ENCODE results near the gene MYBBP1A. TPM values are rescaled to one million over a fixed set of nuclear protein-coding genes. Genes with fewer than 3 reads are reported as not detected.
A peak's percentile ranks its signal among the peaks of the same experiment; 100 is the strongest.
"Not testable (repeated sequence)": the region's sequence is repeated elsewhere in the genome, so short reads cannot be mapped to it uniquely, and the experiment has no call there.

MYBBP1A gene
- total RNA-seq (10 to 100 TPM; 20.5 to 23.3 TPM), polyA plus RNA-seq (10 to 100 TPM; 12.2 to 19.6 TPM)

GRCh38 chr17:4554997-4555799 is at the start of gene MYBBP1A:
Gene MYBBP1A (minus strand): TSS chr17:4555384. CDS start chr17:4555324, 60 bp downstream.
- under 1% methylated on average over 69 of the region's 69 CpGs for WGBS
- Histone ChIP-seq H3K9ac (ENCODE audit: low read depth in 1 of 2, low read length in 2 of 2) (peak within 1 kb of the TSS; percentile 60 to 72), H3K27ac (ENCODE audit: low read depth in 1 of 2, low read length in 2 of 2) (peak within 1 kb of the TSS; percentile 32 to 65), H3K4me3 (ENCODE audit: low read depth in 1 of 3, low read length in 3 of 3) (peak within 1 kb of the TSS; percentile 83 to 97 (median 91)), H3K36me3 (ENCODE audit: control insufficient read depth in 4 of 4, insufficient read depth in 3 of 4, low read depth in 1 of 4, low read length in 3 of 4) (peaks cover 5 to 28% (median 20%) of the 10 kb centered on the region in 4 donors), H3K9me3 (ENCODE audit: control insufficient read depth in 4 of 4, low read length in 3 of 4) (no peaks in the 10 kb centered on the region), H3K4me1 (ENCODE audit: control insufficient read depth in 4 of 4, insufficient read depth in 4 of 4, low read length in 3 of 4) (peaks cover 2 to 25% (median 12%) of the 10 kb centered on the region in 4 donors), H3K27me3 (ENCODE audit: control insufficient read depth in 4 of 4, insufficient read depth in 4 of 4, low read length in 3 of 4) (no peaks in the 10 kb centered on the region)
- DNase-seq (ENCODE audit: low spot score), result peak; percentile 95
- TF ChIP-seq RXRA (IDR thresholded peaks at IDR 0.05) (peak; percentile 33 to 48), SP1 (IDR thresholded peaks at IDR 0.05) (peak; percentile 59), YY1 (IDR thresholded peaks at IDR 0.05) (peak; percentile 91), FOXA2 (IDR thresholded peaks at IDR 0.05) (no peak), GABPA (IDR thresholded peaks at IDR 0.05 in 1 of 2, conservative IDR thresholded peaks at IDR 0.05 in 1 of 2) (peak; percentile 81 to 94), NR2F2 (IDR thresholded peaks at IDR 0.05) (peak; percentile 60), MAX (IDR thresholded peaks at IDR 0.05) (peak; percentile 96), JUND (IDR thresholded peaks at IDR 0.05) (no peak), EGR1 (IDR thresholded peaks at IDR 0.05; ENCODE audit: low read depth in 2 of 2) (peak in 1 of 2 donors; percentile 33), ZBTB33 (IDR thresholded peaks at IDR 0.05) (no peak), REST (IDR thresholded peaks at IDR 0.05) (peak; percentile 65), TAF1 (conservative IDR thresholded peaks at IDR 0.05) (peak; percentile 83), HNF4G (IDR thresholded peaks at IDR 0.05) (peak; percentile 5), ATF3 (IDR thresholded peaks at IDR 0.05) (no peak), RAD21 (IDR thresholded peaks at IDR 0.05) (peak in 1 of 2 donors; percentile 67), FOXA1 (IDR thresholded peaks at IDR 0.05) (no peak), CTCF (IDR thresholded peaks at IDR 0.05; ENCODE audit: low read depth, low read length, missing input control) (peak; percentile 29), HNF4A (conservative IDR thresholded peaks at IDR 0.05) (no peak)

GRCh38 chr17:4604736-4605135 is 49.6 kb upstream of the MYBBP1A start:
- H3K9ac ChIP-seq (ENCODE audit: low read depth in 1 of 2, low read length in 2 of 2); H3K36me3 ChIP-seq (ENCODE audit: control insufficient read depth in 4 of 4, insufficient read depth in 3 of 4, low read depth in 1 of 4, low read length in 3 of 4); H3K4me1 ChIP-seq (ENCODE audit: control insufficient read depth in 4 of 4, insufficient read depth in 4 of 4, low read length in 3 of 4); H3K27ac ChIP-seq (ENCODE audit: low read depth in 1 of 2, low read length in 2 of 2); DNase-seq (ENCODE audit: low spot score); H3K4me3 ChIP-seq (ENCODE audit: low read depth in 1 of 3, low read length in 3 of 3); H3K9me3 ChIP-seq (ENCODE audit: control insufficient read depth in 4 of 4, low read length in 3 of 4); H3K27me3 ChIP-seq (ENCODE audit: control insufficient read depth in 4 of 4, insufficient read depth in 4 of 4, low read length in 3 of 4): not testable (repeated sequence)
- 93% methylated on average over 11 of the region's 11 CpGs for WGBS

Data from liver (tissue), 9 donors.